Epithelial cell of proximal tubule (primary cell): ENCODE data around the gene MBNL2. TPM values are rescaled to one million over a fixed set of nuclear protein-coding genes. Genes with fewer than 3 reads are reported as not detected.

Experiments
- DNase-seq: peaks from one replicate; pipeline ENCODE4 v3.0.0-alpha.2; 2011; ENCODE audit warnings: low read depth
- H3K4me3 ChIP-seq: 2 replicates; pipeline ENCODE4 v1.5.1; 2011; ENCODE audit warnings: low read depth, mild to moderate bottlenecking, low read length
- CTCF ChIP-seq: conservative IDR thresholded peaks from 2 replicates; pipeline ENCODE4 v1.5.1; 2012; ENCODE audit warnings: low read depth, mild to moderate bottlenecking, low read length
- total RNA-seq: library from RNA; depleted of rRNA; stranded (reverse); fragments of >200 nt; gene quantifications from 2 replicates; pipeline ENCODE4 v1.2.3, GENCODE V29; 2015

MBNL2 gene
- total RNA-seq, 1 donor from 2014 or later = 28.8 TPM

GRCh38 chr13:97339019-97339987, 117.2 kb downstream of the MBNL2 start:
- no peak for DNase-seq
- no peak overlapping the region for H3K4me3 ChIP-seq
- no peak for TF ChIP-seq CTCF

GRCh38 chr13:97339988-97340749, 118.0 kb downstream of the MBNL2 start:
- no peak for TF ChIP-seq CTCF
- DNase-seq = no peak
- no peak overlapping the region for H3K4me3 ChIP-seq

GRCh38 chr13:97341135-97341534, 119.0 kb downstream of the MBNL2 start:
- TF ChIP-seq CTCF = no peak
- no peak for DNase-seq
- no peak overlapping the region for H3K4me3 ChIP-seq

- DNase-seq = no peak
- no peak for TF ChIP-seq CTCF
- H3K4me3 ChIP-seq = no peak overlapping the region
These were observed 120.0 kb downstream of the MBNL2 start for GRCh38 chr13:97342136-97342535.

- no peak for DNase-seq
- no peak overlapping the region for H3K4me3 ChIP-seq
- no peak for TF ChIP-seq CTCF
These were observed 120.8 kb downstream of the MBNL2 start for GRCh38 chr13:97342936-97343335.

- H3K4me3 ChIP-seq = no peak overlapping the region
- no peak for DNase-seq
- TF ChIP-seq CTCF = peak; percentile 87
These were observed 122.4 kb downstream of the MBNL2 start for GRCh38 chr13:97344265-97345175.
